Adrenal gland (tissue), 5 donors: Measurements from ENCODE around the gene SAA1.

Experiments used
- CTCF ChIP-seq, 6 experiments: fragments of 450-650 bp in 4 of 6; fragments of 200-600 bp in 2 of 6; sonication (generic) in 1 of 6; IDR thresholded peaks; 1 replicate in 5 of 6; 2 replicates in 1 of 6; pipeline versions ENCODE4 v1.5.1 to v1.8.0; 2016 to 2021; ENCODE audit warnings: antibody characterized with exemption in 6 of 6, mild to moderate bottlenecking in 2 of 6, moderate library complexity in 1 of 6
- POLR2A ChIP-seq, 2 donors: fragments of 450-650 bp; IDR thresholded peaks; one replicate each; pipeline ENCODE4 v1.6.1; 2017; ENCODE audit warnings: antibody characterized with exemption in 2 of 2, mild to moderate bottlenecking in 2 of 2, moderate library complexity in 1 of 2
- donor health status: DM: no; HTN: no; CAD: no.

DNA sequence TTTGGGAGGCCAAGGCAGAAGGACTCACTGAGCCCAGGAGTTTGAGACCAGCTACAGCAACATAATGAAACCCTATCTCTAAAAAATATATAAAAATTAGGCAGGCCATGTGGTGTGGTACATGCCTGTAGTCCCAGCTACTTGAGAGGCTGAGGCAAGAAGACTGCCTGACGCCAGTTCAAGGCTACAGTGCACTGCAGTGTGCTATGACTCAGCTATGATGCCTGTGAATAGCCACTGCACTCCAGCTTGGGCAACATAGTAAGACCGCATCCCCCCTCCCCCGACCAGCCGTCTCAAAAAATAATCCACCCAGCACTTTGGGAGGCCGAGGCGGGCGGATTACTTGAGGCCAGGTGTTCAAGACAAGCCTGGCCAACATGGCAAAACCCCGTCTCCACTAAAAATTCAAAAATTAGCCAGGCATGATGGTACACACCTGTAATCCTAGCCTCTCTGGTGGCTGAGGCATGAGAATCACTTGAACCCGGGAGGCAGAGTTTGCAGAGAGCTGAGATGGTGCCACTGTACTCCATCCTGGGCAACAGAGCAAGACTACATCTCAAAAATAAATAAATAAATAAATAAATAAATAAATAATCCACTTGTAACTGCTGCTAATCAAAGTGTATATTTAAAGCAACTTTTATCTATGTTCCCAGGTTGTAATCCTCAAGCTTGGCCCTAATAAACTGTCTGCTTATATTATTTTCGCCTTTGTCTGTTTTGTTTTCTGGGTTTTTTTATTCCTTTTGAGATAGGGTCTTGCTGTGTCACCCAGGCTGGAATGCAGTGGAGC, 48.1 kb downstream of the SAA1 start:
- TF ChIP-seq CTCF (IDR thresholded peaks at IDR 0.05) (no peak), POLR2A (IDR thresholded peaks at IDR 0.05) (no peak)
